K562 (cell line): Measurements from ENCODE around the gene JAG2. TPM values are rescaled to one million over a fixed set of nuclear protein-coding genes. Genes with fewer than 3 reads are reported as not detected.

ENCODE experiments used
- ATAC-seq: fragments of 200-7000 bp; cut with Tn5 transposase; 3 replicates; pipeline ENCODE4 v1.9.1; 2020; ENCODE audit warnings: moderate library complexity
- BruUV-seq: library from RNA; stranded (reverse); fragments of 400-500 nt; replicated peaks from 2 replicates; lab custom pipeline; 2021; lab: Mats Ljungman, UMichigan
- CTCF ChIA-PET: fragments of 300-600 bp; formaldehyde crosslinking; extraction: SDS; loops from one replicate; lab custom pipeline; 2021; ENCODE audit warnings: low intra/inter-chr PET ratio; lab: Yijun Ruan, JAX
- POLR2A ChIA-PET: fragments of 300-600, 350-650 bp; sonication (Branson Sonifier 250); formaldehyde crosslinking; extraction: SDS; loops from one replicate; lab custom pipeline; 2021; ENCODE audit warnings: antibody characterized with exemption, inconsistent platforms; lab: Yijun Ruan, JAX
- DNase-seq, 4 experiments: peaks; one replicate each; pipeline versions ENCODE4 v3.0.0 to v3.0.0-alpha.2; 2011 to 2018; ENCODE audit warnings: low spot score in 3 of 4, mixed read lengths in 3 of 4; ENCODE audit errors: extremely low read depth in 1 of 4
- FAIRE-seq: peaks from 2 replicates; lab custom pipeline; 2011; peaks lifted over from hg19 to GRCh38; lab: Jason Lieb, UNC
- H2AFZ ChIP-seq: 2 replicates; pipeline ENCODE4 v1.6.0; 2011; ENCODE audit warnings: low read depth, low read length, control low read depth, inconsistent platforms
- H3K27ac ChIP-seq: fragments of 200-600 bp; 3 replicates; pipeline ENCODE4 v1.8.0; 2011; ENCODE audit warnings: low read depth, mild to moderate bottlenecking, control low read depth, inconsistent platforms, low read length, moderate library complexity, mixed read lengths; ENCODE audit errors: extremely low read depth
- H3K27me3 ChIP-seq, 2 experiments: fragments of 300-600 bp in 1 of 2; 2 replicates in 1 of 2; 3 replicates in 1 of 2; pipeline versions ENCODE4 v1.6.0 to v1.8.0; 2011; ENCODE audit warnings: inconsistent platforms in 2 of 2, low read length in 2 of 2, mild to moderate bottlenecking in 1 of 2, mixed read lengths in 1 of 2, moderate library complexity in 1 of 2; ENCODE audit not compliant: control insufficient read depth in 2 of 2, insufficient read depth in 2 of 2
- H3K36me3 ChIP-seq: fragments of 300-600 bp; 3 replicates; pipeline ENCODE4 v1.8.0; 2011; ENCODE audit warnings: mild to moderate bottlenecking, low read length, inconsistent platforms; ENCODE audit not compliant: control insufficient read depth, insufficient read depth
- H3K4me1 ChIP-seq, 2 experiments: fragments of 200-600 bp in 1 of 2; replicated peaks in 1 of 2; 2 replicates in 1 of 2; 3 replicates in 1 of 2; pipeline versions ENCODE4 v1.5.1 to v1.8.0; 2011; ENCODE audit warnings: inconsistent platforms in 2 of 2, low read length in 2 of 2, mild to moderate bottlenecking in 1 of 2, mixed read lengths in 1 of 2, moderate library complexity in 1 of 2; ENCODE audit not compliant: control insufficient read depth in 2 of 2, insufficient read depth in 2 of 2
- H3K4me2 ChIP-seq: 2 replicates; pipeline ENCODE4 v1.6.1; 2011; ENCODE audit warnings: low read length, control low read depth, inconsistent platforms, mixed read lengths; ENCODE audit not compliant: insufficient read depth
- H3K4me3 ChIP-seq: fragments of 200-600 bp; sonication (generic), shearing (Covaris generic); 2 replicates; pipeline ENCODE4 v1.5.1; 2016; ENCODE audit warnings: control low read depth, inconsistent platforms
- H3K79me2 ChIP-seq: fragments of 200-600 bp; 3 replicates; pipeline ENCODE4 v1.8.0; 2011; ENCODE audit warnings: low read length, inconsistent platforms; ENCODE audit not compliant: control insufficient read depth, insufficient read depth
- H3K9ac ChIP-seq, 2 experiments: 2 replicates each; pipeline versions ENCODE4 v1.6.0 to v1.6.1; 2011; ENCODE audit warnings: low read depth in 2 of 2, low read length in 2 of 2, control low read depth in 1 of 2, inconsistent platforms in 1 of 2, mild to moderate bottlenecking in 1 of 2, mixed read lengths in 1 of 2; ENCODE audit not compliant: insufficient read depth in 1 of 2
- H3K9me1 ChIP-seq: one replicate; pipeline ENCODE4 v1.6.0; 2011; ENCODE audit warnings: inconsistent platforms, mild to moderate bottlenecking, low read length, moderate library complexity; ENCODE audit not compliant: control insufficient read depth, insufficient read depth
- H3K9me3 ChIP-seq: replicated peaks from 2 replicates; pipeline ENCODE4 v1.5.1; 2011; ENCODE audit warnings: low read depth, low read length, inconsistent platforms; ENCODE audit not compliant: control insufficient read depth, insufficient read depth
- H4K20me1 ChIP-seq: replicated peaks from 2 replicates; pipeline ENCODE4 v1.6.1; 2011; ENCODE audit warnings: low read length, inconsistent platforms, mixed read lengths; ENCODE audit not compliant: control insufficient read depth, insufficient read depth
- CXXC5 ChIP-seq: fragments of 250-450 bp; sonication (Bioruptor Pico); IDR thresholded peaks from 2 replicates; pipeline ENCODE4 v1.8.0; 2022; ENCODE audit warnings: inconsistent platforms, mild to moderate bottlenecking, moderate library complexity
- GABPB2 ChIP-seq: fragments of 250-450 bp; sonication (Bioruptor Pico); conservative IDR thresholded peaks from 2 replicates; pipeline ENCODE4 v1.5.1; 2021; ENCODE audit warnings: mild to moderate bottlenecking
- HDAC3 ChIP-seq: fragments of 450-650 bp; IDR thresholded peaks from 2 replicates; pipeline ENCODE4 v1.6.1; 2018; ENCODE audit warnings: borderline replicate concordance, mild to moderate bottlenecking, moderate library complexity; ENCODE audit not compliant: partially characterized antibody
- MTA1 ChIP-seq: fragments of 450-650 bp; IDR thresholded peaks from 2 replicates; pipeline ENCODE4 v1.6.1; 2017; ENCODE audit warnings: borderline replicate concordance
- NCOR1 ChIP-seq: fragments of 450-650 bp; IDR thresholded peaks from 2 replicates; pipeline ENCODE4 v1.6.1; 2016; ENCODE audit warnings: mild to moderate bottlenecking, moderate library complexity
- NFIX ChIP-seq: fragments of 250-450 bp; sonication (Bioruptor Pico); IDR thresholded peaks from 2 replicates; pipeline ENCODE4 v1.4.0; 2020; ENCODE audit warnings: low read depth, mild to moderate bottlenecking, moderate library complexity
- NFYB ChIP-seq: IDR thresholded peaks from 2 replicates; pipeline ENCODE4 v1.6.1; 2011; ENCODE audit warnings: mild to moderate bottlenecking, moderate library complexity; ENCODE audit not compliant: insufficient read length; ENCODE audit errors: extremely low read depth
- PRPF4 ChIP-seq: fragments of 200-400 bp; formaldehyde crosslinking; IDR thresholded peaks from one replicate; pipeline ENCODE4 v1.6.1; 2017; ENCODE audit warnings: low read length, low read depth, mild to moderate bottlenecking; ENCODE audit not compliant: insufficient read depth, poor library complexity, severe bottlenecking
- SAFB ChIP-seq: fragments of 200-400 bp; formaldehyde crosslinking; IDR thresholded peaks from 2 replicates; pipeline ENCODE4 v1.6.1; 2017; ENCODE audit warnings: low read depth, low read length, borderline replicate concordance
- SNIP1 ChIP-seq: fragments of 450-650 bp; IDR thresholded peaks from 2 replicates; pipeline ENCODE4 v1.7.1; 2017; ENCODE audit warnings: low read depth, mild to moderate bottlenecking
- ZFP30 ChIP-seq: fragments of 250-450 bp; sonication (Bioruptor Pico); IDR thresholded peaks from 2 replicates; pipeline ENCODE4 v1.8.0; 2022; ENCODE audit warnings: moderate library complexity, mild to moderate bottlenecking, inconsistent platforms, borderline replicate concordance
- ZNF586 ChIP-seq: fragments of 450-650 bp; formaldehyde crosslinking; conservative IDR thresholded peaks from 2 replicates; pipeline ENCODE4 v1.4.0; 2020; ENCODE audit warnings: mild to moderate bottlenecking, moderate library complexity
- ZNF707 ChIP-seq: fragments of 250-450 bp; sonication (Bioruptor Pico); conservative IDR thresholded peaks from 2 replicates; pipeline ENCODE4 v1.8.0; 2022; ENCODE audit warnings: inconsistent platforms, mild to moderate bottlenecking, moderate library complexity
- WGBS: fragments of 100-300 bp; shearing (Covaris generic); methylation state at CpG from one replicate; pipeline ENCODE4 v1.1.6; 2016; ENCODE audit warnings: low coverage, mixed read lengths; ENCODE audit not compliant: insufficient coverage; ENCODE audit errors: missing lambda C conversion rate; 5-methylcytosine and 5-hydroxymethylcytosine counted together
- in situ Hi-C: fragments of 300-500 bp; cut with MboI; formaldehyde crosslinking; loops from 4 replicates; pipeline ENCODE4 v1.15.0; 2018; ENCODE audit warnings: inconsistent platforms, mixed read lengths
- intact Hi-C: fragments of 100-400 bp; cut with micrococcal nuclease; formaldehyde crosslinking; loops from 2 replicates; pipeline ENCODE4 v1.14.2; 2022
- polyA plus RNA-seq, 8 experiments: library from polyadenylated mRNA; depleted of rRNA in 4 of 8; stranded (reverse) in 5 of 8; unstranded in 3 of 8; fragments of >200 nt; fragmentation: Nextera tagmentation in 2 of 8; fragmentation: Illumina TruSeq in 1 of 8; extraction: Ambion mirVana in 2 of 8; extraction: Trizol in 1 of 8; gene quantifications; 2 replicates each; pipeline versions ENCODE4 v1.2.1 to v1.2.3, GENCODE V29; 2011 to 2014; ENCODE audit warnings: inconsistent platforms in 1 of 8, missing spikeins in 1 of 8
- total RNA-seq, 7 experiments: library from RNA; depleted of rRNA in 6 of 7; stranded (reverse); fragments of >200 nt in 6 of 7; fragmentation: Illumina TruSeq in 2 of 7; extraction: Trizol in 2 of 7; gene quantifications; 2 replicates each; pipeline versions ENCODE4 v1.2.1 to v1.2.3, GENCODE V29; 2011 to 2021; ENCODE audit warnings: low replicate concordance in 1 of 7
- TF ChIP-seq, protein P1 (sequence below), 2 experiments: fragments of 150-350 bp in 1 of 2; IDR thresholded peaks; 2 replicates each; pipeline ENCODE4 v1.6.1; 2012 to 2016; ENCODE audit warnings: low read depth in 2 of 2, low read length in 2 of 2, mild to moderate bottlenecking in 1 of 2, moderate library complexity in 1 of 2
- TF ChIP-seq, protein P2 (sequence below): fragments of 450-650 bp; IDR thresholded peaks from 2 replicates; pipeline ENCODE4 v1.6.1; 2018; ENCODE audit not compliant: partially characterized antibody

Gene JAG2
- total and polyA plus RNA-seq, 9 of the 15 experiments (the other 6 are each of a cell fraction or from before 2014, with no cell fraction given): 0.25 to 48.4 (median 8.6) TPM

- Histone ChIP-seq H3K27me3 (no peaks in the 10 kb centered on the region), H3K4me2 (no peak overlapping the region), H3K9me1 (no peaks in the 10 kb centered on the region), H3K79me2 (no peaks in the 10 kb centered on the region), H3K9me3 (no peaks in the 10 kb centered on the region), H3K27ac (no peak overlapping the region), H3K36me3 (peaks cover 5% of the 10 kb centered on the region; the same call in 1 of the 3 replicates), H2AFZ (no peak overlapping the region), H3K9ac (no peak overlapping the region), H3K4me1 (peaks cover 0 to 41% of the 10 kb centered on the region in 2 experiments; a peak in 2 of 5 replicates), H4K20me1 (no peaks in the 10 kb centered on the region; the same call in 1 of the 2 replicates), H3K4me3 (no peak overlapping the region)
- 100% methylated on average over 1 of the region's 16 CpGs for WGBS
- DNase-seq (no peak), ATAC-seq (no peak), FAIRE-seq (no peak)
- intact Hi-C loops (no loop called here), in situ Hi-C loops (loop anchor here (5.0 kb wide), 1 partner anchor 133 kb away; no protein-coding TSS in a partner anchor)
- POLR2A ChIA-PET: interaction anchor here (0.6 kb wide), 1 partner anchor 334 kb away, joined by 3 read pairs; no protein-coding TSS in a partner anchor
- BruUV-seq: no TSS peak
- CTCF ChIA-PET: no interaction called here
- no peak for TF ChIP-seq HDAC3
- no peak for TF ChIP-seq ZNF586 (CRISPR knock-in tag)
- no peak for TF ChIP-seq NCOR1
- no peak for TF ChIP-seq SAFB
- TF ChIP-seq, protein P1, sequence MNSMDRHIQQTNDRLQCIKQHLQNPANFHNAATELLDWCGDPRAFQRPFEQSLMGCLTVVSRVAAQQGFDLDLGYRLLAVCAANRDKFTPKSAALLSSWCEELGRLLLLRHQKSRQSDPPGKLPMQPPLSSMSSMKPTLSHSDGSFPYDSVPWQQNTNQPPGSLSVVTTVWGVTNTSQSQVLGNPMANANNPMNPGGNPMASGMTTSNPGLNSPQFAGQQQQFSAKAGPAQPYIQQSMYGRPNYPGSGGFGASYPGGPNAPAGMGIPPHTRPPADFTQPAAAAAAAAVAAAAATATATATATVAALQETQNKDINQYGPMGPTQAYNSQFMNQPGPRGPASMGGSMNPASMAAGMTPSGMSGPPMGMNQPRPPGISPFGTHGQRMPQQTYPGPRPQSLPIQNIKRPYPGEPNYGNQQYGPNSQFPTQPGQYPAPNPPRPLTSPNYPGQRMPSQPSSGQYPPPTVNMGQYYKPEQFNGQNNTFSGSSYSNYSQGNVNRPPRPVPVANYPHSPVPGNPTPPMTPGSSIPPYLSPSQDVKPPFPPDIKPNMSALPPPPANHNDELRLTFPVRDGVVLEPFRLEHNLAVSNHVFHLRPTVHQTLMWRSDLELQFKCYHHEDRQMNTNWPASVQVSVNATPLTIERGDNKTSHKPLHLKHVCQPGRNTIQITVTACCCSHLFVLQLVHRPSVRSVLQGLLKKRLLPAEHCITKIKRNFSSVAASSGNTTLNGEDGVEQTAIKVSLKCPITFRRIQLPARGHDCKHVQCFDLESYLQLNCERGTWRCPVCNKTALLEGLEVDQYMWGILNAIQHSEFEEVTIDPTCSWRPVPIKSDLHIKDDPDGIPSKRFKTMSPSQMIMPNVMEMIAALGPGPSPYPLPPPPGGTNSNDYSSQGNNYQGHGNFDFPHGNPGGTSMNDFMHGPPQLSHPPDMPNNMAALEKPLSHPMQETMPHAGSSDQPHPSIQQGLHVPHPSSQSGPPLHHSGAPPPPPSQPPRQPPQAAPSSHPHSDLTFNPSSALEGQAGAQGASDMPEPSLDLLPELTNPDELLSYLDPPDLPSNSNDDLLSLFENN (IDR thresholded peaks at IDR 0.05; ENCODE audit: low read depth in 2 of 2, low read length in 2 of 2): no peak
- TF ChIP-seq, protein P2, sequence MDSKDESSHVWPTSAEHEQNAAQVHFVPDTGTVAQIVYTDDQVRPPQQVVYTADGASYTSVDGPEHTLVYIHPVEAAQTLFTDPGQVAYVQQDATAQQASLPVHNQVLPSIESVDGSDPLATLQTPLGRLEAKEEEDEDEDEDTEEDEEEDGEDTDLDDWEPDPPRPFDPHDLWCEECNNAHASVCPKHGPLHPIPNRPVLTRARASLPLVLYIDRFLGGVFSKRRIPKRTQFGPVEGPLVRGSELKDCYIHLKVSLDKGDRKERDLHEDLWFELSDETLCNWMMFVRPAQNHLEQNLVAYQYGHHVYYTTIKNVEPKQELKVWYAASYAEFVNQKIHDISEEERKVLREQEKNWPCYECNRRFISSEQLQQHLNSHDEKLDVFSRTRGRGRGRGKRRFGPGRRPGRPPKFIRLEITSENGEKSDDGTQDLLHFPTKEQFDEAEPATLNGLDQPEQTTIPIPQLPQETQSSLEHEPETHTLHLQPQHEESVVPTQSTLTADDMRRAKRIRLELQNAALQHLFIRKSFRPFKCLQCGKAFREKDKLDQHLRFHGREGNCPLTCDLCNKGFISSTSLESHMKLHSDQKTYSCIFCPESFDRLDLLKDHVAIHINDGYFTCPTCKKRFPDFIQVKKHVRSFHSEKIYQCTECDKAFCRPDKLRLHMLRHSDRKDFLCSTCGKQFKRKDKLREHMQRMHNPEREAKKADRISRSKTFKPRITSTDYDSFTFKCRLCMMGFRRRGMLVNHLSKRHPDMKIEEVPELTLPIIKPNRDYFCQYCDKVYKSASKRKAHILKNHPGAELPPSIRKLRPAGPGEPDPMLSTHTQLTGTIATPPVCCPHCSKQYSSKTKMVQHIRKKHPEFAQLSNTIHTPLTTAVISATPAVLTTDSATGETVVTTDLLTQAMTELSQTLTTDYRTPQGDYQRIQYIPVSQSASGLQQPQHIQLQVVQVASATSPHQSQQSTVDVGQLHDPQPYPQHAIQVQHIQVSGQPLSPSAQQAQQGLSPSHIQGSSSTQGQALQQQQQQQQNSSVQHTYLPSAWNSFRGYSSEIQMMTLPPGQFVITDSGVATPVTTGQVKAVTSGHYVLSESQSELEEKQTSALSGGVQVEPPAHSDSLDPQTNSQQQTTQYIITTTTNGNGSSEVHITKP: no peak
- no peak for TF ChIP-seq MTA1
- no peak for TF ChIP-seq NFIX (CRISPR knock-in tag)
- no peak for TF ChIP-seq SNIP1
- no peak for TF ChIP-seq ZNF707 (CRISPR knock-in tag)
- no peak for TF ChIP-seq GABPB2 (CRISPR knock-in tag)
- no peak for TF ChIP-seq ZFP30 (CRISPR knock-in tag)
- no peak for TF ChIP-seq NFYB
- TF ChIP-seq PRPF4: no peak
- no peak for TF ChIP-seq CXXC5 (CRISPR knock-in tag)
These were observed 41.1 kb upstream of the JAG2 start for GRCh38 chr14:105209646-105210045.
